C4-2B (cell line): ENCODE measurements around the gene DLG4.

ENCODE experiments used
- CTCF ChIP-seq: fragments of 450-650 bp; conservative IDR thresholded peaks from 2 replicates; pipeline ENCODE4 v1.5.1; 2017; ENCODE audit warnings: mild to moderate bottlenecking
- ZFX ChIP-seq: fragments of 450-650 bp; IDR thresholded peaks from 2 replicates; pipeline ENCODE4 v1.6.1; 2017

GRCh38 chr17:7183433-7184090 lies 36.1 kb downstream of the DLG4 start:
- TF ChIP-seq CTCF (no peak), ZFX (no peak)
